Cardiac ventricle fibroblast (primary cell): ENCODE results near the gene P2RY1. TPM values are rescaled to one million over a fixed set of nuclear protein-coding genes. Genes with fewer than 3 reads are reported as not detected.

Experiments used
- total RNA-seq: library from RNA; depleted of rRNA; stranded (reverse); fragments of >200 nt; gene quantifications from 2 replicates; pipeline ENCODE4 v1.2.3, GENCODE V29; 2015

P2RY1 gene, protein sequence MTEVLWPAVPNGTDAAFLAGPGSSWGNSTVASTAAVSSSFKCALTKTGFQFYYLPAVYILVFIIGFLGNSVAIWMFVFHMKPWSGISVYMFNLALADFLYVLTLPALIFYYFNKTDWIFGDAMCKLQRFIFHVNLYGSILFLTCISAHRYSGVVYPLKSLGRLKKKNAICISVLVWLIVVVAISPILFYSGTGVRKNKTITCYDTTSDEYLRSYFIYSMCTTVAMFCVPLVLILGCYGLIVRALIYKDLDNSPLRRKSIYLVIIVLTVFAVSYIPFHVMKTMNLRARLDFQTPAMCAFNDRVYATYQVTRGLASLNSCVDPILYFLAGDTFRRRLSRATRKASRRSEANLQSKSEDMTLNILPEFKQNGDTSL
- 2.1 and 2.6 TPM in 2 replicates for total RNA-seq

DNA sequence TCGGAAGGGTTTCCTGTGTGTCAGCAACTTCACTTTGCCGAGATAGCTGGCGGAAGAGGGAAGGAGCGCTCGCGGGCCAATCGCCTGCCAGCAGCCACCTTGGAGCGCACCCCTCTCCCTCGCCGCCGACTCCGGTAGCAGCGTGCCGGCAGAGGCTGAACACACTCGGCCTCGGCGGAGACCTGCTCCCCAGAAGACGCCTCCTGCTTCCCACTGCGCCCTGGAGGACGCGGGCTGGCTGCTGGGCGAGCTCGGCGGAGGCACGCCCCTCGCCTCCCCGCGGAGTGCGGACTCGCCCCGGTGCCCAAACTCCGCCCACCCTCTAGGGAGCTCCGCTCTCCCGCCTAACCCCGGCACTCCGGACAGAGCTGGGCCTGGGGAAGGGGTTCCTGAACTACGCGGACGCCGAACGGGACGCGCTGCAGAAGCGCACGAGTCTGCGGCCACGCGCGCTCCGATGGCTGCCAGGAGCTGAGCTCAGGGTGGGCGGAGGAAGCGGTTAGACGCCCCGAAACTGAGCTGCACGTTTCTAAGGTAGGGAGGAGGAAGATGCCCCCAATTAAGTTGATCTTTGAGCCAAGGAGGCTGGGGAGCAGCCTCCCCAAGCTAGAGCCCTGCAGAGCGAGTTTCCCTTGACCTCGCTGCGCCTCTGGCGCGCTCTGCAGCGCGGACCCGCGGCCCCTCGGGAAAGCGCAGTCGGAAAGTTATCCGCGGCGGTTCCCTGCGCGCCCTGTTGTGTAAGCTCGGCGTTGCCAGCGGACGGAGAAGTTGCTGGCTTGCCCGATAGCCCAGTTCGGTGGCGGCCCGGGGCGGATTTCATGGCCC lies at the start of gene P2RY1:
P2RY1 (plus strand) TSS at position 356 of the 825 bp plus-strand sequence. CDS start 652 bp downstream, outside the sequence.

